ENCODE data around the gene TSPAN7.

Gene TSPAN7

GRCh38 chrX:38596939-38597338, 35.6 kb downstream of the TSPAN7 start:
- DNase-seq: no peak

- DNase-seq: no peak
These were observed 38.7 kb downstream of the TSPAN7 start for GRCh38 chrX:38599796-38600755.

DNA sequence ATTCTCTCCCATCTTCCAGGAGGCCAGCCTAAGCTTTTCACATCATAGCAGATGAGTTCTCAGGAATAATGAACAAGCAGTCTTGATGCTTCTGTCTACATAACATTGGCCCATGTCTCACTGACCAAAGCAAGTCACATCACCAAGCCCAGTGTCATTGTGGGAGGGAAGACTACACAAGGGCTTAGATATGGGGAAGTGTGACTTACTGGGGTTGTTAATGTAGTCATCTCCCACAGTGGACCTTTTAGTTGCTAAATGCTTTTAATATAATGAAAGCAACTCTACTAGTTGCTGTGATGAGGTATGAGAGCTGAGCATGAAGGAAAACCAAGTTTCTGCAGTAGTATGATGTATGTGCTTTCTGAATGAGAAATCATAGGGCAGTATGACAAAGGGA, 40.5 kb downstream of the TSPAN7 start:
- no peak for DNase-seq

- DNase-seq: no peak
These were observed 45.5 kb downstream of the TSPAN7 start for GRCh38 chrX:38606821-38607220.

- no peak for DNase-seq
These were observed 46.6 kb downstream of the TSPAN7 start for GRCh38 chrX:38607976-38608375.

- DNase-seq: no peak
These were observed 49.5 kb downstream of the TSPAN7 start for GRCh38 chrX:38610849-38611248.

- DNase-seq: no peak
These were observed 50.9 kb downstream of the TSPAN7 start for GRCh38 chrX:38612281-38612680.

GRCh38 chrX:38614485-38614884, 53.1 kb downstream of the TSPAN7 start:
- no peak for DNase-seq

GRCh38 chrX:38616904-38617303, 55.6 kb downstream of the TSPAN7 start:
- DNase-seq: no peak

GRCh38 chrX:38618180-38618579, 56.8 kb downstream of the TSPAN7 start:
- no peak for DNase-seq

- no peak for DNase-seq
These were observed 59.3 kb downstream of the TSPAN7 start for GRCh38 chrX:38620623-38621022.

- DNase-seq: no peak
These were observed 65.0 kb downstream of the TSPAN7 start for GRCh38 chrX:38626296-38626695.

DNA sequence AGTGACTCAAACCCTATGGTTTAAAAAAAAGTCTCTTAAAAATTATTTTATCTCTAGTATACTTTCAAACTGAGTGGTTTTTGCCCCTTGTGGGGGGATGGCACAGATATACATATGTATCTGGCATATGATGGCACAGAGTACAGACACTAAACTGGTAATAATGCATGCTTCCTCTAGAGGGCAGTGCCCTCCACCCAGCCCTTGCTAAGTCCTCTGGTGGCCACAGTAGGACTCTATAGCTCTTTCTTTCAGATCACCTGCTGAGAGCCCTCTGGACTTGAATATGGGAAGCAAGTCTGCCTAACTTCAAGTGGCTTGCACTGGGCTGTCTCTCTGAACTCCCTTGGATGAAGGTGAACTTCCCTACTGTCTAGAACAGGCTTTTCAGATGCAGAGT, 66.3 kb downstream of the TSPAN7 start:
- DNase-seq: no peak

GRCh38 chrX:38628587-38628986, 67.2 kb downstream of the TSPAN7 start:
- DNase-seq: no peak

- DNase-seq: no peak
These were observed 71.2 kb downstream of the TSPAN7 start for GRCh38 chrX:38632516-38632915.

DNA sequence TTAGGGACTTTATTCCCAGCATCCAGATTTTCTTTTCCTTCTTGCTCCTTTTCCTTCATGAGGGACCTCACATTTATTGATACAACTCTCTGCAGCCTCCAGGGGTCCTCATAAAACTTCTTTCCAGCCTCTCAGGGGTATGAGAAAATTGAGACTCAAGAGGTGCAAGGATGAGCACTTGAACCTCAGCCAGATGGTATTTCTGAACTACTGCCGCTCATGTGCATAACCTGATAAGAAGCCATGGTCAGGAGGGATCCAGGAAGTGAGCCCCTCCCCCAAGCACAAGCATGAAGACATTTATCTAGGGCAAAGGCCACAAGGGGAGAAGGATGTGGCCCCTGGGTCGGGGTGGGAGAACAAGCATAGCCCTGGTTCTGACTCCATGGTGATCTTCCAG, 73.3 kb downstream of the TSPAN7 start:
- no peak for DNase-seq

DNA sequence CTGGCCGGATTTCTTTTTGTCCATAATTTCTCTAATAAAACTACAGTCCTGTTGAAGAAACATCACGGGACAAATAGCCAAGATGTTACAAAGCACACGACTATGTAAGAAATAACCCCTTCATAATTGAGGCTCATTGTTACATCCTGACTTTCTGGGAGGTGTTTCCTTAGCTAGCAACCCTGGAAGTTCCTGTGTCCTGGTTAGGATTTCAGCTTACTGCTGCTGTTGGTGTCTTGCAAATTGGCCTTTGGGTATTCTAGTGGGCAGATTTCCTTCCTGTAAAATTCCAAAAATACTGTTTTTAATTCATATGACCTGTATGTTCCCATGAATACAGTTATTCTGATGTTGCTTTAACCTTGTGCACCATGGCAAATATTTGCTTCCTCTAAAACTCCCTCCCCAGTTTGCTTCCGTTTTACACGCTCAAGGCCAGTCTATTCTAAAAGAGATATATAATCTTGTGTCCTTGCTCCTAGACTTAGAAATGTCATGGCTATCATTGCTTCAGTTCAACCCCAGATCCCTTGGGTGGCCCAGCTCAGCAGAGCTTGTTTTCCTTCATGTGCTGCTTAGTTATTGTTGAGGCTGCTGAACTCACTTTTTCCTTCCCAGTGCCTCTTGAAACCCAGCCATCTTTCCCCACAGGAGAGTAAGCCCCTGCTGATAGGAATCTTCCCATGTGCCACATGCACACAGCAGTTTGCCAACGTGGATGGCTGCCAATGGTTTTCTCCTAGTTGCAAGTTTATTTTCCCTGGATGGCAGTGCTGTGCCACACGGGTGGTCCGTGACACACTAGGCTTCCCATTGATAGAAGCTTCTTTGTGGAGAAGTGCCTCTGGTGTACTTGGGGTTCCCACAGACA, 75.8 kb downstream of the TSPAN7 start:
- DNase-seq: no peak

DNA sequence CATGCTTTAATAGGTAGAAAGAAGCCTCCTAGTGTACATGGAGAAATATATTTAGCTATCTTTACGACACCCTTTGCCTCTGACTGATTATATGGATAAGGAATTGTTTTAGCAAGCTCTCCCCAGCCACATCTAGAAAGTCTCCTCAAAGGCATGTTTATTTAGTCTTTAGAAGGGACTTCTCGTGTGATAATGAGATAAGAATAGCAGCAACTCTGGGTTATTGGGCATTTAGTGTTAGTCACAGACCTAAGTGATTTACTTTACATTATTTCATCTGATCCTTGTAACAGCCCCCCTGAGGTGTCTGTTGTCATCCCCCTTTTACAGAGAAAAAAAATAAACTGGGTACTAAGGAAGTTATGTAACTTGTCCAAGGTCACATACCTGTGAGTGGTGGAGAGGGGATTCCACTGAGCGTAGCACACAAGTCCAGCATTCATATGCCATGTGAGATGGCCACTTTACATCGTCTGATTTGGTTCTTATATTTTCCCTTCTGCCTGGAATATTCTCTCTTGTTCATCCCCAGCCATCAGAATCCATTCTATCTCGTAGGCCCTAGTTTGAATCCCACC, 77.7 kb downstream of the TSPAN7 start:
- no peak for DNase-seq

DNA sequence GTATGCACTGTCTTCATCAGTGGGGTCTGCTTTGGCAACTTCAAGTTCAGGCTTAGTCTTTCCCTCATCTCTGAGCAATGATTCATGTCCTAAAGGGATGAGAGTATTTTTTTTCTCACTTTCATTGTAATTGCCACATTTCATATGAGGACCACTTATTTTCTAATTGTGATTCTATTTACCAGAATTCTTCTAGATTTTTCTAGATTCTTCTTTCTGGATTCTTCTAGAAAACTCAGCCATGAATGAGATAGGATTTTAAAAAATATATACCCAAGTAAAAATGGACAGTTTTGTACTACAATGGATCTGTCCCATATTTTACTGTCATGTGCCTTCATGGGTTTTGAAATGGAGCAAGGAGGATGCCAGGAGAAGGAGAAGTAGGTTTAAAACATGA, 78.4 kb downstream of the TSPAN7 start:
- DNase-seq: no peak

GRCh38 chrX:38641197-38641596, 79.9 kb downstream of the TSPAN7 start:
- no peak for DNase-seq

- DNase-seq: no peak
These were observed 82.6 kb downstream of the TSPAN7 start for GRCh38 chrX:38643903-38644302.

GRCh38 chrX:38646129-38646528, 84.8 kb downstream of the TSPAN7 start:
- no peak for DNase-seq

- no peak for DNase-seq
These were observed 87.9 kb downstream of the TSPAN7 start for GRCh38 chrX:38649221-38649620.

Data from NCI-H1436 (cell line).